KMS-11 (cell line): ENCODE results near the gene DENND1A.
"Not testable (repeated sequence)": the region's sequence is repeated elsewhere in the genome, so short reads cannot be mapped to it uniquely, and the experiment has no call there.

Experiments
- H2AFZ ChIP-seq: fragments of 200-600 bp; sonication (generic); 2 replicates; pipeline ENCODE4 v1.6.1; 2016; ENCODE audit warnings: antibody characterized with exemption, mixed run types, low read depth
- H3K27ac ChIP-seq: fragments of 200-600 bp; sonication (generic); 2 replicates; pipeline ENCODE4 v1.6.1; 2016; ENCODE audit warnings: mild to moderate bottlenecking, mixed run types
- H3K27me3 ChIP-seq: fragments of 200-600 bp; sonication (generic); 2 replicates; pipeline ENCODE4 v1.6.1; 2017; ENCODE audit warnings: mild to moderate bottlenecking, low read depth, mixed run types, moderate library complexity; ENCODE audit not compliant: insufficient read depth
- H3K36me3 ChIP-seq: fragments of 200-600 bp; sonication (generic); 2 replicates; pipeline ENCODE4 v1.6.1; 2017; ENCODE audit warnings: mild to moderate bottlenecking, mixed run types; ENCODE audit not compliant: insufficient read depth
- H3K4me1 ChIP-seq: fragments of 200-600 bp; sonication (generic); 2 replicates; pipeline ENCODE4 v1.6.1; 2016; ENCODE audit warnings: mild to moderate bottlenecking, low read depth, mixed run types; ENCODE audit not compliant: poor library complexity, severe bottlenecking
- H3K4me2 ChIP-seq: fragments of 200-600 bp; sonication (generic); 2 replicates; pipeline ENCODE4 v1.7.0; 2016; ENCODE audit warnings: mild to moderate bottlenecking, mixed run types
- H3K4me3 ChIP-seq: fragments of 200-600 bp; sonication (generic); IDR thresholded peaks from 2 replicates; pipeline ENCODE4 v1.6.1; 2017; ENCODE audit warnings: low read depth, low read length, mixed read lengths; ENCODE audit not compliant: insufficient read depth
- H3K79me2 ChIP-seq: fragments of 200-600 bp; sonication (generic); 2 replicates; pipeline ENCODE4 v1.6.1; 2016; ENCODE audit warnings: low read depth, mixed run types; ENCODE audit not compliant: insufficient read depth
- H3K9ac ChIP-seq: fragments of 200-600 bp; sonication (generic); 2 replicates; pipeline ENCODE4 v1.6.1; 2016; ENCODE audit warnings: mild to moderate bottlenecking, mixed run types
- H4K20me1 ChIP-seq: fragments of 200-600 bp; sonication (generic); 2 replicates; pipeline ENCODE4 v1.6.1; 2016; ENCODE audit warnings: mild to moderate bottlenecking, mixed run types; ENCODE audit not compliant: insufficient read depth
- TF ChIP-seq, protein P1 (sequence below): fragments of 200-600 bp; sonication (generic); conservative IDR thresholded peaks from 2 replicates; pipeline ENCODE4 v1.6.1; 2017; ENCODE audit warnings: low read depth, mild to moderate bottlenecking, antibody characterized with exemption, low read length, moderate library complexity, mixed read lengths

The DENND1A gene

DNA sequence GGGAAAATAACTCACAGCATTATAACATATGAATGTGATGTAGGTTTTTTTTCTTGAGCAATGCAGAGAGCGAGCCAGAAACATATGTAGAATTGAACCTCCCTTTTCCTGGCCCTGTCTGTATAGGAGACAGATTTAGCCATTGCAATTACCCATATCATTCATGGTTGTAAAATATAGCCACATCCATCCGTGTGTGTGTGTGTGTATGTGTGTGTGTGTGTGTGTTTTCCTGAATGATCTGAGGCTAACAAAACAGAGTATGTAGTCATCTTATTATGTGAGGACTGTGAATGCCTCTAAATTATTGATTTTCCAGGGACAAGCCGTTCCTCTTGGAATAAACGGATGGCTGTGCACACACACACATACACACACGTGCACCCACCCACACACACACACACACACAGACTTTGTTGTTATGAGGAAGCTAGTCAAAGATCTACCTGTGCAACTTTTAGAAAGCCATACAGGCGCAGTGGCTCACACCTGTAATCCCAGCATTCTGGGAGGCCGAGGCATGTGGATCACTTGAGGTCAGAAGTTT, 11.7 kb upstream of the DENND1A start:
- Histone ChIP-seq H3K4me2 (no peak overlapping the region), H3K79me2 (no peaks in the 10 kb centered on the region), H3K9ac (no peak overlapping the region), H3K27me3 (no peaks in the 10 kb centered on the region), H3K36me3 (no peaks in the 10 kb centered on the region), H4K20me1 (no peaks in the 10 kb centered on the region), H3K27ac (no peak overlapping the region), H2AFZ (no peak overlapping the region), H3K4me3 (no peak overlapping the region), H3K4me1 (no peaks in the 10 kb centered on the region)
- TF ChIP-seq, protein P1, sequence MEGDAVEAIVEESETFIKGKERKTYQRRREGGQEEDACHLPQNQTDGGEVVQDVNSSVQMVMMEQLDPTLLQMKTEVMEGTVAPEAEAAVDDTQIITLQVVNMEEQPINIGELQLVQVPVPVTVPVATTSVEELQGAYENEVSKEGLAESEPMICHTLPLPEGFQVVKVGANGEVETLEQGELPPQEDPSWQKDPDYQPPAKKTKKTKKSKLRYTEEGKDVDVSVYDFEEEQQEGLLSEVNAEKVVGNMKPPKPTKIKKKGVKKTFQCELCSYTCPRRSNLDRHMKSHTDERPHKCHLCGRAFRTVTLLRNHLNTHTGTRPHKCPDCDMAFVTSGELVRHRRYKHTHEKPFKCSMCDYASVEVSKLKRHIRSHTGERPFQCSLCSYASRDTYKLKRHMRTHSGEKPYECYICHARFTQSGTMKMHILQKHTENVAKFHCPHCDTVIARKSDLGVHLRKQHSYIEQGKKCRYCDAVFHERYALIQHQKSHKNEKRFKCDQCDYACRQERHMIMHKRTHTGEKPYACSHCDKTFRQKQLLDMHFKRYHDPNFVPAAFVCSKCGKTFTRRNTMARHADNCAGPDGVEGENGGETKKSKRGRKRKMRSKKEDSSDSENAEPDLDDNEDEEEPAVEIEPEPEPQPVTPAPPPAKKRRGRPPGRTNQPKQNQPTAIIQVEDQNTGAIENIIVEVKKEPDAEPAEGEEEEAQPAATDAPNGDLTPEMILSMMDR, result no peak

DNA sequence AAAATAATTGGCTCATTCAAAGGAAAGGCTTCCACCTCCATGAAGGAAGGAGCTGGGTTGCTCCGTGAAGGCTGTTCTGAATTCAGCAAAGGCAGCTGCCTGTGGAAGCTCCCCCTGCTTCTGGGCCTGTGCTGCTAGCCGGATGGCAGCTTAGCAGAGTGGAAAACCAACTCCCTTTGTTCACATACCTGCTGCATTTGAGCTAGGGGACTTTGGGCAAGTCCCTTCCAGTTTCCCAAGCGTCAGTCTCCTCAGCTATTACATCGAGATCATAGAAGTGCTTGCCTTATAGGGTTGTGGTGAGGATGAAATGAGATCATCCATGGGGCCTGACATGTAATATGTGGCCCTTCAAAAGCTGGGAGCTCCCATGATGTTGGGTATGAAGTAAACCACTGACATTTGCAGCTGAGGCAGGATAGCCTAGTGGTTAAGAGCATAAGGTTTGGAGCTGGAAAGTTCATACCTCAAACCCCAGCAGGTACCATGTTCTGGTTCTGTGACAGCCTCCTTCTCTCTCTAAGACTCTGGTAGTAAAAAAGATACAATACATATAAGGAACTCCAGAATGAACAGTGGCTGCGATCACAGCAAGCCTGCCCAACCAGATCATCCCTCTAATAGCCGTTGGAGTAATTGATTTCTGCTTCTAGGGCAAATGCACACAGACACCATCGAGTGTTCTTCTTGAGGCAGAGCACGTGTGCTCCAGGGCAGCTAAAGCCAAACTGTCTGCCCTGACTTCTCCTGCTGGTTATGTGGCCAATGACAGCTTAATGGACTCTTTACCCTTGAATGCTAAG, 11.0 kb upstream of the DENND1A start:
- no peaks in the 10 kb centered on the region for H4K20me1 ChIP-seq
- H3K4me1 ChIP-seq, result no peaks in the 10 kb centered on the region
- no peak overlapping the region for H3K4me2 ChIP-seq
- no peak overlapping the region for H3K4me3 ChIP-seq
- TF ChIP-seq, protein P1, result no peak
- H3K27me3 ChIP-seq, result no peaks in the 10 kb centered on the region
- H3K9ac ChIP-seq, result no peak overlapping the region
- H3K79me2 ChIP-seq, result no peaks in the 10 kb centered on the region
- H3K36me3 ChIP-seq, result no peaks in the 10 kb centered on the region
- no peak overlapping the region for H2AFZ ChIP-seq
- no peak overlapping the region for H3K27ac ChIP-seq

DNA sequence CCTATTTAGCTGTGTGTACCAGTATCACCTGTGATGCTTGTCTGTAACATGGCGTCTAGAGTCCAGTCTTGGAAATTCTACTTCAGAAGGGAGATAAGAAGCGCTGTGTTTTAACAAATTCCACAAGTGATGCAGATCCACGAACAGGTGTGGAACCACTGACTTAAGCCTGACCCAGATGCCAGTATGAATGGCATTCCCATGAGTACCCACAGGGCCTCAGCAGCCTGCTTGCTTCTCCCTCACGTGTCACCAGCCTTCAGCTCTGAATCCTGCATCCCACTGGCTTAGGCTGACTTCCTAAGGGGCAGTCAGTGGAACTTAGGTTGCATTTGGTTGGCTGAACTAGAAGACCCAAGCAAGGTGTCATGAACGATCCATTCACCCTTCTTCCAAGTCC, 8.5 kb upstream of the DENND1A start:
- Histone ChIP-seq H3K27me3 (no peaks in the 10 kb centered on the region), H3K9ac (no peak overlapping the region), H3K79me2 (no peaks in the 10 kb centered on the region), H3K4me1 (no peaks in the 10 kb centered on the region), H4K20me1 (no peaks in the 10 kb centered on the region), H3K4me2 (no peak overlapping the region), H3K27ac (no peak overlapping the region), H3K4me3 (no peak overlapping the region), H2AFZ (no peak overlapping the region), H3K36me3 (no peaks in the 10 kb centered on the region)
- TF ChIP-seq, protein P1, result no peak

DNA sequence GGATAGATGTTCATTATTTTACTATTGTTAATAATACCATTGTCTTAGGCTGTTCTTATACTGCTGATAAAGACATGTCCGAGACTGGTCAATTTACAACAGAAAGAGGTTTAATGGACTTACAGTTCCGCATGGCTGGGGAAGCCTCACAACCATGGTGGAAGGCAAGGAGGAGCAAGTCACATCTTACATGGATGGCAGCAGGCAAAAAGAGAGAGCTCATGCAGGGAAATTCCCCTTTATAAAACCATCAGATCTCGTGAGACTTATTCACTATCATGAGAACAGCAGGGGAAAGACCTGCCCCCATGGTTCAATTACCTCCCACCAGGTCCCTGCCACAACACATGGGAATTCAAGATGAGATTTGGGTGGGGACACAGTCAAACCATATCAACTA, 6.6 kb upstream of the DENND1A start:
- H3K4me2 ChIP-seq, H3K27ac ChIP-seq, H3K4me3 ChIP-seq, H3K36me3 ChIP-seq, H3K79me2 ChIP-seq, H3K27me3 ChIP-seq, H3K9ac ChIP-seq, H2AFZ ChIP-seq, H3K4me1 ChIP-seq, H4K20me1 ChIP-seq: not testable (repeated sequence)

DNA sequence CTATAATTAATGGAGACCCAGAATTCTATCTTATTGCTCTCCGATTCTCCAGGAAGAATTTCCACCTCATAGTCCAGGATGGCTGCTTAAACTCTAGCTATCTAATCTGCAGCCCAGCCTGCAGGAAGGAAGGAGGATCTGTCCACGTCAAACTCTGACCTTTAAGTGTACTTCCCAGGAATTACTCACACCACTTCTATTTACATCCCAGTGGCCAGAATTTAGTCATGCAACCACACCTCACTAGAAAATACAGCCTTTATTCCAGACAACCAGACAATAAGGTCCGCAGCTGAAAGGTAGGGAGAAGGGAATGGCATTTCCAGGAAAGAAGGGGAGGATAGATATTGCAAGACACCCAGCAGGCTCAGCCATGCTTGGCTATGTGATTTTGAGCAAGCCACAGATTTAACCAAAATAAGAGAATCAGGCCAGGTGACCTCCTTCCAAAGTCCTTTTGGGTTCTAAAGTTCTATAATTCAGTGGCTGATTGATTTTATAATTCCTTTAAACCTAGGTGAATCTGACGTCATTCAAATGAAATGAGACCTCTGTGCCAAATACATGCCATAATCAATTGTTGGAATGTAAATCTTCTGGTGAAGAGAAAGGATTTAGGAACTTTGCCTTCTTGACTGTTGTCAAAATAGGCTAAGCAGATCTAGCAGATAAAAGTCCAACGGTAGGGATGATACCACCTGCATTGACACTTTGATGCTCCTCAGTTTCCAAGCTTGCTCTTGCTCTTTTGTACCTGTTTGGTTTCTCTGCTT, 3.7 kb upstream of the DENND1A start:
- H4K20me1 ChIP-seq, result no peaks in the 10 kb centered on the region
- H3K27ac ChIP-seq, result no peak overlapping the region
- no peak overlapping the region for H3K4me3 ChIP-seq
- no peak overlapping the region for H3K9ac ChIP-seq
- no peaks in the 10 kb centered on the region for H3K79me2 ChIP-seq
- peaks cover 12% of the 10 kb centered on the region for H3K4me1 ChIP-seq
- H3K27me3 ChIP-seq, result no peaks in the 10 kb centered on the region
- H3K36me3 ChIP-seq, result no peaks in the 10 kb centered on the region
- TF ChIP-seq, protein P1, result no peak
- no peak overlapping the region for H2AFZ ChIP-seq
- no peak overlapping the region for H3K4me2 ChIP-seq
